ENCODE measurements around the gene ELFN2.
"Not testable (repeated sequence)": the region's sequence is repeated elsewhere in the genome, so short reads cannot be mapped to it uniquely, and the experiment has no call there.

ELFN2 gene

GRCh38 chr22:37427135-37427710 is at the start of gene ELFN2:
TSS of gene ELFN2 (minus strand) at chr22:37427479. CDS start at chr22:37375534, 51,945 bp downstream.
- no peak for DNase-seq

GRCh38 chr22:37476389-37477329 is 49.4 kb upstream of the ELFN2 start:
- DNase-seq, result no peak

GRCh38 chr22:37474447-37475090 is 47.3 kb upstream of the ELFN2 start:
- no peak for DNase-seq

GRCh38 chr22:37473437-37473946 is 46.2 kb upstream of the ELFN2 start:
- DNase-seq, result no peak

- DNase-seq, result no peak
Observed at GRCh38 chr22:37472418-37473006, 45.2 kb upstream of the ELFN2 start.

- DNase-seq, result no peak
Observed at GRCh38 chr22:37471727-37472417, 44.6 kb upstream of the ELFN2 start.

GRCh38 chr22:37470087-37470445 is 42.8 kb upstream of the ELFN2 start:
- DNase-seq, result no peak

- DNase-seq, result no peak
Observed at GRCh38 chr22:37469416-37470086, 42.3 kb upstream of the ELFN2 start.

- DNase-seq, result not testable (repeated sequence)
Observed at GRCh38 chr22:37468201-37468695, 41.0 kb upstream of the ELFN2 start.

GRCh38 chr22:37467391-37467955 is 40.2 kb upstream of the ELFN2 start:
- DNase-seq, result no peak

GRCh38 chr22:37464181-37464580 is 36.9 kb upstream of the ELFN2 start:
- no peak for DNase-seq

GRCh38 chr22:37462983-37463382 is 35.7 kb upstream of the ELFN2 start:
- no peak for DNase-seq

GRCh38 chr22:37462436-37462835 is 35.2 kb upstream of the ELFN2 start:
- DNase-seq, result no peak

- DNase-seq, result no peak
Observed at GRCh38 chr22:37461961-37462360, 34.7 kb upstream of the ELFN2 start.

- DNase-seq, result no peak
Observed at GRCh38 chr22:37460684-37461083, 33.4 kb upstream of the ELFN2 start.

GRCh38 chr22:37459206-37459605 is 31.9 kb upstream of the ELFN2 start:
- DNase-seq, result no peak

- no peak for DNase-seq
Observed at GRCh38 chr22:37457093-37457893, 30.0 kb upstream of the ELFN2 start.

- DNase-seq, result no peak
Observed at GRCh38 chr22:37456346-37456745, 29.1 kb upstream of the ELFN2 start.

GRCh38 chr22:37455896-37456295 is 28.6 kb upstream of the ELFN2 start:
- no peak for DNase-seq

- DNase-seq, result no peak
Observed at GRCh38 chr22:37454857-37455686, 27.8 kb upstream of the ELFN2 start.

All from GDM1 (cell line).